Osteoblast (primary cell): Measurements from ENCODE around the gene SDSL. TPM values are rescaled to one million over a fixed set of nuclear protein-coding genes. Genes with fewer than 3 reads are reported as not detected.

Source experiments
- DNase-seq: peaks from one replicate; pipeline ENCODE4 v3.0.0; 2011; ENCODE audit warnings: low spot score, mixed read lengths; ENCODE audit not compliant: insufficient read length; ENCODE audit errors: missing footprints
- H2AFZ ChIP-seq: 2 replicates; pipeline ENCODE4 v1.6.0; 2011; ENCODE audit warnings: mild to moderate bottlenecking, low read length
- H3K27ac ChIP-seq: 2 replicates; pipeline ENCODE4 v1.5.1; 2011; ENCODE audit warnings: mild to moderate bottlenecking, low read depth, low read length, moderate library complexity
- H3K27me3 ChIP-seq: 2 replicates; pipeline ENCODE4 v1.6.0; 2012; ENCODE audit warnings: mild to moderate bottlenecking, control low read depth, inconsistent platforms, low read length, moderate library complexity; ENCODE audit not compliant: insufficient read depth
- H3K36me3 ChIP-seq: 2 replicates; pipeline ENCODE4 v1.5.1; 2011; ENCODE audit warnings: mild to moderate bottlenecking, low read length, control low read depth, moderate library complexity; ENCODE audit not compliant: insufficient read depth
- H3K4me1 ChIP-seq: 2 replicates; pipeline ENCODE4 v1.5.1; 2011; ENCODE audit warnings: mild to moderate bottlenecking, low read length, control low read depth, moderate library complexity; ENCODE audit not compliant: insufficient read depth
- H3K4me2 ChIP-seq: 2 replicates; pipeline ENCODE4 v1.6.0; 2011; ENCODE audit warnings: mild to moderate bottlenecking, low read length; ENCODE audit not compliant: insufficient read depth
- H3K4me3 ChIP-seq: fragments of 200-600 bp; sonication (generic); 3 replicates; pipeline ENCODE4 v1.5.1; 2012; ENCODE audit warnings: mild to moderate bottlenecking, low read length, inconsistent platforms; ENCODE audit not compliant: insufficient read depth
- H3K79me2 ChIP-seq: 2 replicates; pipeline ENCODE4 v1.6.0; 2012; ENCODE audit warnings: mild to moderate bottlenecking, low read length, control low read depth, inconsistent platforms; ENCODE audit not compliant: insufficient read depth
- H3K9me3 ChIP-seq: 2 replicates; pipeline ENCODE4 v1.5.1; 2011; ENCODE audit warnings: low read depth, low read length, control low read depth
- H4K20me1 ChIP-seq: 2 replicates; pipeline ENCODE4 v1.6.0; 2012; ENCODE audit warnings: mild to moderate bottlenecking, low read length, control low read depth; ENCODE audit not compliant: insufficient read depth
- CTCF ChIP-seq: IDR thresholded peaks from 2 replicates; pipeline ENCODE4 v1.5.1; 2011; ENCODE audit warnings: mild to moderate bottlenecking, low read depth, low read length, moderate library complexity; ENCODE audit errors: extremely low read depth
- total RNA-seq: library from RNA; depleted of rRNA; stranded (reverse); fragments of >200 nt; gene quantifications from 2 replicates; pipeline ENCODE4 v1.2.3, GENCODE V29; 2012

Gene SDSL
- total RNA-seq, 1 donor: 6.5 TPM

- Histone ChIP-seq H3K4me1 (no peaks in the 10 kb centered on the region), H4K20me1 (no peaks in the 10 kb centered on the region), H3K27me3 (no peaks in the 10 kb centered on the region), H3K4me2 (no peak overlapping the region), H3K4me3 (no peak overlapping the region), H2AFZ (no peak overlapping the region), H3K79me2 (no peaks in the 10 kb centered on the region), H3K36me3 (no peaks in the 10 kb centered on the region), H3K27ac (no peak overlapping the region), H3K9me3 (no peaks in the 10 kb centered on the region)
- DNase-seq: no peak
- TF ChIP-seq CTCF: no peak
Observed at GRCh38 chr12:113435367-113435766, 13.2 kb downstream of the SDSL start.

GRCh38 chr12:113436586-113436985 is 14.4 kb downstream of the SDSL start:
- no peaks in the 10 kb centered on the region for H3K36me3 ChIP-seq
- no peak overlapping the region for H3K4me3 ChIP-seq
- H3K4me1 ChIP-seq: no peaks in the 10 kb centered on the region
- no peaks in the 10 kb centered on the region for H3K27me3 ChIP-seq
- no peak for TF ChIP-seq CTCF
- no peaks in the 10 kb centered on the region for H3K9me3 ChIP-seq
- H3K79me2 ChIP-seq: no peaks in the 10 kb centered on the region
- H4K20me1 ChIP-seq: no peaks in the 10 kb centered on the region
- no peak overlapping the region for H3K27ac ChIP-seq
- H2AFZ ChIP-seq: no peak overlapping the region
- DNase-seq: no peak
- H3K4me2 ChIP-seq: no peak overlapping the region

- no peaks in the 10 kb centered on the region for H3K4me1 ChIP-seq
- H3K9me3 ChIP-seq: no peaks in the 10 kb centered on the region
- no peak overlapping the region for H3K27ac ChIP-seq
- no peaks in the 10 kb centered on the region for H3K27me3 ChIP-seq
- H4K20me1 ChIP-seq: no peaks in the 10 kb centered on the region
- H3K36me3 ChIP-seq: no peaks in the 10 kb centered on the region
- H3K4me2 ChIP-seq: no peak overlapping the region
- no peak for TF ChIP-seq CTCF
- H3K4me3 ChIP-seq: no peak overlapping the region
- no peak overlapping the region for H2AFZ ChIP-seq
- no peaks in the 10 kb centered on the region for H3K79me2 ChIP-seq
- no peak for DNase-seq
Observed at GRCh38 chr12:113436993-113437728, 15.0 kb downstream of the SDSL start.

GRCh38 chr12:113437729-113438100 is 15.5 kb downstream of the SDSL start:
- Histone ChIP-seq H3K27me3 (no peaks in the 10 kb centered on the region), H3K36me3 (no peaks in the 10 kb centered on the region)

More at GRCh38 chr12:113437729-113438100, 15.5 kb downstream of the SDSL start:
- no peak overlapping the region for H3K27ac ChIP-seq
- H3K4me3 ChIP-seq: no peak overlapping the region
- no peak overlapping the region for H2AFZ ChIP-seq
- no peaks in the 10 kb centered on the region for H4K20me1 ChIP-seq
- no peak for TF ChIP-seq CTCF
- no peak overlapping the region for H3K4me2 ChIP-seq
- DNase-seq: no peak
- H3K4me1 ChIP-seq: no peaks in the 10 kb centered on the region
- H3K9me3 ChIP-seq: no peaks in the 10 kb centered on the region
- no peaks in the 10 kb centered on the region for H3K79me2 ChIP-seq
